DMS153 treated with DMSO at 0.1 percent for 48 hours (cell line): ENCODE measurements around the gene BSG.

Experiments
- DNase-seq: peaks from one replicate; lab custom pipeline; 2025; ENCODE audit not compliant: unreplicated experiment; lab: John Stamatoyannopoulos, UW

BSG gene

GRCh38 chr19:572140-572742, at the start of gene BSG:
Gene BSG, plus strand, starts transcription at chr19:572596. Its CDS starts 39 bp downstream, at chr19:572635.
- DNase-seq, result peak; percentile 61

GRCh38 chr19:522726-523125, 49.7 kb upstream of the BSG start:
- no peak for DNase-seq

- no peak for DNase-seq
Observed at GRCh38 chr19:524062-524674, 48.2 kb upstream of the BSG start.

- DNase-seq, result no peak
Observed at GRCh38 chr19:525029-525428, 47.4 kb upstream of the BSG start.

GRCh38 chr19:525857-526419, 46.5 kb upstream of the BSG start:
- no peak for DNase-seq

- no peak for DNase-seq
Observed at GRCh38 chr19:530134-531008, 42.0 kb upstream of the BSG start.

- DNase-seq, result peak; percentile 25
Observed at GRCh38 chr19:531009-531752, 41.2 kb upstream of the BSG start.

- no peak for DNase-seq
Observed at GRCh38 chr19:531753-532560, 40.4 kb upstream of the BSG start, which contains the start of gene CDC34. Gene CDC34, plus strand, starts transcription at chr19:531760. Its CDS starts 172 bp downstream, at chr19:531932.

GRCh38 chr19:532561-533363, 39.6 kb upstream of the BSG start:
- DNase-seq, result no peak

- DNase-seq, result no peak
Observed at GRCh38 chr19:533364-534058, 38.9 kb upstream of the BSG start.

GRCh38 chr19:534088-534487, 38.3 kb upstream of the BSG start:
- no peak for DNase-seq

- DNase-seq, result no peak
Observed at GRCh38 chr19:535017-535835, 37.2 kb upstream of the BSG start.

- DNase-seq, result no peak
Observed at GRCh38 chr19:536031-536880, 36.1 kb upstream of the BSG start.

- DNase-seq, result no peak
Observed at GRCh38 chr19:536881-537404, 35.5 kb upstream of the BSG start.

- no peak for DNase-seq
Observed at GRCh38 chr19:538641-539428, 33.6 kb upstream of the BSG start.
